Measurements from ENCODE around the gene C16orf78.

C16orf78 gene, protein sequence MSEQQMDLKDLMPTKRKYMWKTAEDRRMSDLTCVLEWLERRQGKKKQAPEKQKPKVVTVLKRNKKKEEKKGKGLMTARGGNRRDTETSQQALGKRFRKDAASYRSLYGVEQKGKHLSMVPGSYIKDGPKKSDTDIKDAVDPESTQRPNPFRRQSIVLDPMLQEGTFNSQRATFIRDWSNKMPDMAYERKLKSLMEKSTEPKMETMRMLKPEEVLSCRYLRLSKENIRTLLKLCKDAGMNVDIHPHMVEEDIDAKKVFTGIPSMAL

GRCh38 chr16:49373504-49373903 lies at the start of gene C16orf78:
TSS of gene C16orf78 (plus strand) at chr16:49373804. CDS start at chr16:49373940, 136 bp downstream.
- no peak for DNase-seq

DNA sequence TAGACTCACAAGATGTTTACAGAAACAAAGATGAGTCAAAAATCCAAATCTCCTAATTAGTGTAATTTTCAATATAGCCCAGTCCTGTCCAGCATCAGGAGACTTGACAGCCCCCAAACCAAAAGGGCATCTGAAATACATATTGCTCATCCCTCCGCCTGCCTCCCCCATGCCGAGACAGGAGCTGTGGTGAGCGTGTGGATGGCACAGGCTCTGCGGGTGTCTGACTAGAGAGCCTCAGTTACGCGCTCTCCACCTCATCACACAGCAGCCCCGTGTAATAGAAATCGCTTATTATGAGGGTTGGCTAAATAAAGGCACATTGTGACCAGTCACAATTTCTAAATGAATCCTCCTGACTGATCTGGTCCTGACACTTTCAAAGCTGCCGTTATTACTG lies 48.9 kb upstream of the C16orf78 start:
- no peak for DNase-seq

- no peak for DNase-seq
Observed at GRCh38 chr16:49327466-49327865, 46.1 kb upstream of the C16orf78 start.

GRCh38 chr16:49328325-49328724 lies 45.3 kb upstream of the C16orf78 start:
- DNase-seq = no peak

DNA sequence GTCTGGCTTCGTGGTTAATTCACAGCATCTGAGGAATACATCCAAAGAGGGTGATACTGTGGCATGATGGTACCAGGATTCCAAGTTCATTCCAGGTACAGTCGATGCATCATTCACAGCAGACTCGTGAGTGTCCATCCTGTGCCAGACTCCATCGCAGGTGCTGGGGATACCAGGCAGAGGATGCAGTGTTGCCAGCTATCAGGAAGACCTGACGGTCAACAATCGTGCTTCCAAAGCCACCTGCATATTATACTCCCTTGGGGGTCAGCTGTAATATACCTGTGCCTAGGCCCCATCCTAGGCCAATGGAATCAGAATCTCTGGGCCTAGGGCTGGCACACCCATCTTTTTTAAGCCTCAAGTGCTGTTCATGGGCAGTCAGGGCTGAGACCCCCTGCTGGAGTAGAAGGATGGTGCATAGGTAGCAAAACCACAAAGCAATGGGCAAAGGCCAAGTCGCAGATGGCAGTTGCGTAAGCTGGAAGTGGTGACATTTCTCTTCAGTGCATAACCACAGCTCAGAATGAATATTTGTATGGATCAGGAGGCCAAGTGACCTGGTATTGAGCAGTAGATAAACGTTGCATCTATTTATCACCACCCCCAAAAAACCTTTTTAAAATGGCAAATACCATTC lies 42.9 kb upstream of the C16orf78 start:
- DNase-seq = no peak

DNA sequence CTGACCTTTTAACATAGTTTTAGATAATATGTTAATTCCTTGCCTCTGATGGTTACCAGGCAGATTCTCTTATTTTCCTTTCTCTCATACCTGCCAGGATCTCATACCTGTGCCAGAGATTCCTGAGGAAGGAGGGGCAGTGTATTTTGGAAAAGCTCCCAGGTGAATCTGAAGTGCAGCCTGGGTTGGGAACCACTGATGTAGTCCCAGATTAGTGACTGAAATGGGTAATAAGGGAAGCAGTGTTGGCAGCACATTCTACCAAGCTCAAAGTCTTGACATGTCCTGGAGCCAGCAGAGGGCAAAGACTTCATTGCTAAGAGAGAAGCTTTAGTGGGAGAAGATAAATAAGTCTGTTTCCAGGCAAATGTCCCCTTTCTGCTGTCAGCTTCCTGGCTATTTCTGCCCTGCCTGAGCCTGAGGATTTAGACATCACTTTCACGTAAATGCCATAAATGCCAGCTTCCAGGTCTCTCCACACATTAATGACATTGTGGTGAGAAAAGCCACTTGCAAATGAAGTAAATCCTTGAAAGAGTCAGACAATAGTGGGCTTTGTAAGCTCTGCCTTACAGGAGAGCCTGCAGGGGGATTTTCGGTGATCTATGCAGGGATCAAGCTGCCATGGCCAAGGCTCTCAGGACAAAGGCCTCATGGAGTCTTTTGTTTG lies 40.9 kb upstream of the C16orf78 start:
- DNase-seq = no peak

DNA sequence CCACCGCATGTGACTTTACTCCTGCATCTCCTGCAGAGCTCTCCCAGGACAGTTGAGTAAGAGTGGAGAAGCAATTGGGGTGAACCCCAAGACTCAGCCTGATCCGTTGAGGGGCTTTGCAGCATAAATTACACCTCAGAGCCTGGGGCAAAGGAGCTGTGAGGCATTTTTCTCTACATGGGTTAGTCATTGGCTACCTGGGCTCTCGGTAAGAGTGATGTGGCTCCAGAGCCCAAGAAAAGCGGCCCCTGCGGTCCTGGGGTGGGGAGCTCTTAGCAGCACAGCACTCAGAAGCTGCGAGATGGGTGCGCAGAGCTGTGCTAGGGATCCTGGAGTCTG lies 40.4 kb upstream of the C16orf78 start:
- DNase-seq = no peak

GRCh38 chr16:49335828-49336227 lies 37.8 kb upstream of the C16orf78 start:
- no peak for DNase-seq

GRCh38 chr16:49336581-49336980 lies 37.0 kb upstream of the C16orf78 start:
- DNase-seq = no peak

DNA sequence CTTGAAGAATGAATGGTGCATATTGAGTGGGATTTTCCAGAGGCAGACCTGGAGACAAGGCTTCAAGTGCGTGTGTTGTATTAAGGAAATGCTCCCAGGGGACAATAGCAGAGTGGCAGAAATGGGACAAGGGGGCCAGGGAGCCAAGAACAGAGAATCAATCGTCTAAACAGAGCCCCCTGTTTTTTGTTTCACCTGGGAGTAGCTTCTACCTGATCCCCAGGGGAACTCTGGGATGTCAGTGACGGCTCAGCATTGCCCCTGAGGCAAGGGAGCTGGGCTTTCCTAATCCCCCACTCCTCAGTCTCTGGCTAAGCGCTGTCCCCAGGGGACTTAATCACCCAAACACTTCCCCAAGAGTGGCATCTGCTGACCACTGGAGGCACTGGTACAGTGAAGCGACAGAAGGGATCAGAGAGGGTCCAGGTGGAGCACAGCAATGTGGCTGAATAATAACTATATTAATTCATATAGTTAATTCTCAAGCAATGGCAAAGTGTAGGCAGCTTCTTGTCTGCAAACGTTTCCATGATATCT lies 35.7 kb upstream of the C16orf78 start:
- no peak for DNase-seq

DNA sequence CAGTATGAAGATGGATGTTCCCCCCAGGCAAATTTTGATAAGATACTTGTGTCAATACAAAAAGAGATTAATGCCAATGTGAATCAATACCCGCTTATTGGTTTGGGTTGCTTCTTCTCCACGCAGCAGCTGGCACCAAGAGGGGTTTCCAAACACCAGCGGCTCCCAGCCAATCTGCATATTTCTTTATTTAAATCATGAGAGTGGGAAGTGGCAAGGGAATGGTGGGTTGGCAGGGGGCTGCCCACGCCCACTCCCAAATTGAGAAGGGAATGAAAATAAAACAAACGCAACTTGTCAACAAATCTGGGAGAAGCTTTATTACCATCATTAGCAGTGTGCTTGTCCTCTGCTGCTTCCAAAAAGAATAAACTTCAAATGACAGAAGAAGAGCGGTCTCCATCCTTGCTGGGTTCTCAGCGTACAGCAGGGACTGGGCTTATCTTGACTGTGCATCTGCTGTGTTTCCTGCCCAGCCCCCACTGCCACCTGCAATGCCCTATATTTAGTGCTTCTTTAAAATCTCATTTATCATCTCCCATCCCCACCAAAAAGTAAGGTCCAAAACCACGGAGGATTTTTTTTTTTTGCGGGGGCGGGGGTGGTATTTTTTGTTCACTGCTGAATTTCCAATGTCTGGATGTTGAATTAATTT lies 34.9 kb upstream of the C16orf78 start:
- no peak for DNase-seq

GRCh38 chr16:49340466-49340865 lies 33.1 kb upstream of the C16orf78 start:
- no peak for DNase-seq

DNA sequence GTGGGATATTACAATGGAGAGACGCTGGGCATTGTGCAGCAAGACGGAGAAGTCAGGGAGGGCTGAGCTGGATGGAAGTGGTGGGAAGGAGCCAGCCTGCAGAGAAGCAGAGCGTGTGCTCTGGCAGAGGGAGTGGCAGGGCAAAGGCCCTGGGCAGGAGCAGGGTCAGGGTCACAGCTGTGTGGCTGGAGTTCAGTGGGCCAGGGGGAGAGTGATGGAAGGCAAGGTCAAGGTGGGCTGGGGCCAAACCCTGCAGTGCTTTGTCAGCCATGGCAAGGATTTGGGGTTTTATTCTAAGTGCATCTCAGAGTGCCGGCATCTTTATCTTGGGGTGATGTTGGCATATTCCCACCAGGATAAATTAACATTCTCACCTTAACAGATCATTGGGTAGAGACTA lies 31.9 kb upstream of the C16orf78 start:
- DNase-seq = no peak

GRCh38 chr16:49342336-49343265 lies 31.0 kb upstream of the C16orf78 start:
- no peak for DNase-seq

DNA sequence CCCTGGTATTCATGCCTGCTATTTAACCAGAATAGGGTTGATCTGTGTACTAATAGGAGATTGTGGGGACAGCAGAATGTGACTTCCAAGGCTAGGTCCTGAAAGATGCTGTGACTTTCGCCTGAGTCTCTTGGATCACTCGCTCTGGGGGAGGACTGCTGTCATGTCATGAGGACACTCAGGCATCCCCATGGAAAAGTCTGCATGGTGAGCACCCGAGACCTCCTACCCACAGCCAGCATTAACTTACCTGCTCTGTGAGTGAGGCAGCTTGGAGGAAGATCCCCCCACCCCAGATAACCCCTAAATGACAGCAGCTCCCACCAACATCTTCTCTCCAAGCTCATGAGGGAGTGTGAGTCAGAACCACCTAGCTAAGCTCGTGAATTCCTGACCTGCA lies 30.3 kb upstream of the C16orf78 start:
- no peak for DNase-seq

DNA sequence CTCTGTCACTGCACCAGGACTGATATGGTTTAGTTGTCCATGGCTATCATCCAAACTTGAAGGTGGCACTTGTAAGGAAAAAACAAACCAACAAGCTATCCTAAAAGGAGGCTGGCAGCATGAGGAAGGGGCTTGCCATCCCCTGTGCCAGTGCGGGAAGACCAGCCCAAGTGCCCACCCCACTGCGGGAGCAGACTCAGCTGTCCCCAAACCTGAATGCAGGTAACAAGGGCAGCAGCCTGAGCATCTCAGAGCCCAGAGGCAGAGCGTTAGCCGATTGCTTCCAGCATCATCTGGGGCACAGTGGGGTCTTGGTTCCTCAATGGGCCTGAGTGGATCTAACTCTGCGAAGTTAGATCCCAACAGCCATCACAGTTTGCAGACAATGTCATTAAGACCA lies 29.2 kb upstream of the C16orf78 start:
- DNase-seq = no peak

- no peak for DNase-seq
Observed at GRCh38 chr16:49345829-49346228, 27.8 kb upstream of the C16orf78 start.

GRCh38 chr16:49346459-49346858 lies 27.1 kb upstream of the C16orf78 start:
- no peak for DNase-seq

- DNase-seq = no peak
Observed at GRCh38 chr16:49347476-49347875, 26.1 kb upstream of the C16orf78 start.

GRCh38 chr16:49348408-49349176 lies 25.0 kb upstream of the C16orf78 start:
- no peak for DNase-seq

GRCh38 chr16:49349446-49350168 lies 24.0 kb upstream of the C16orf78 start:
- no peak for DNase-seq

Data from NCI-H2171 (cell line).